Naive thymus-derived CD8-positive, alpha-beta T cell (primary cell): ENCODE measurements around the gene CITED4. TPM values are rescaled to one million over a fixed set of nuclear protein-coding genes. Genes with fewer than 3 reads are reported as not detected.

ENCODE experiments used
- ATAC-seq, 2 donors: fragments of 150-1000 bp; cut with Tn5 transposase in 1 of 2; sonication (Bioruptor Pico), chemical (Tn5 transposase) in 1 of 2; 1 replicate in 1 of 2; 2 replicates in 1 of 2; pipeline ENCODE4 v1.10.0; 2021; ENCODE audit warnings: mild to moderate bottlenecking in 2 of 2, moderate library complexity in 2 of 2
- POLR2A ChIA-PET: fragments of 350-600 bp; sonication (Branson Sonifier 250); formaldehyde crosslinking; loops from one replicate; lab custom pipeline; 2021; ENCODE audit warnings: antibody characterized with exemption; lab: Charles Lee
- DNase-seq, 10 donors: peaks; one replicate each; pipeline versions ENCODE4 v3.0.0 to v3.0.0-alpha.2; 2020 to 2022
- H3K27ac Mint-ChIP-seq, 10 donors: one replicate each; pipeline ENCODE4 v1.8.0; 2020 to 2022; ENCODE audit warnings: mild to moderate bottlenecking in 10 of 10, mixed read lengths in 10 of 10, moderate library complexity in 4 of 10, inconsistent platforms in 1 of 10
- H3K27me3 Mint-ChIP-seq, 5 donors: one replicate each; pipeline ENCODE4 v1.8.0; 2021 to 2022; ENCODE audit warnings: mixed read lengths in 5 of 5
- H3K36me3 Mint-ChIP-seq, 3 donors: one replicate each; pipeline ENCODE4 v1.8.0; 2020 to 2022; ENCODE audit warnings: mixed read lengths in 3 of 3, mild to moderate bottlenecking in 2 of 3, inconsistent platforms in 1 of 3
- H3K4me1 Mint-ChIP-seq, 4 donors: one replicate each; pipeline ENCODE4 v1.8.0; 2021 to 2022; ENCODE audit warnings: mixed read lengths in 4 of 4
- H3K4me3 Mint-ChIP-seq, 10 donors: one replicate each; pipeline ENCODE4 v1.8.0; 2020 to 2022; ENCODE audit warnings: mild to moderate bottlenecking in 10 of 10, mixed read lengths in 10 of 10, moderate library complexity in 6 of 10, inconsistent platforms in 1 of 10
- H3K9me3 Mint-ChIP-seq, 9 donors: one replicate each; pipeline ENCODE4 v1.8.0; 2020 to 2022; ENCODE audit warnings: mixed read lengths in 9 of 9, mild to moderate bottlenecking in 3 of 9, inconsistent platforms in 1 of 9, moderate library complexity in 1 of 9
- polyA plus RNA-seq, 3 donors: library from polyadenylated mRNA; unstranded; fragments of 300-500 nt; fragmentation: Illumina TruSeq; gene quantifications; one replicate each; pipeline ENCODE4 v1.2.3, GENCODE V29; 2021
- total RNA-seq, 8 experiments: library from RNA in 2 of 8; stranded (reverse) in 2 of 8; gene quantifications; one replicate each; pipeline ENCODE4 v1.2.3 and lab custom pipeline; 2021 to 2026

CITED4 gene
- total and polyA plus RNA-seq, 5 experiments from 2014 or later: 24.3 to 45.4 (median 24.5) TPM

DNA sequence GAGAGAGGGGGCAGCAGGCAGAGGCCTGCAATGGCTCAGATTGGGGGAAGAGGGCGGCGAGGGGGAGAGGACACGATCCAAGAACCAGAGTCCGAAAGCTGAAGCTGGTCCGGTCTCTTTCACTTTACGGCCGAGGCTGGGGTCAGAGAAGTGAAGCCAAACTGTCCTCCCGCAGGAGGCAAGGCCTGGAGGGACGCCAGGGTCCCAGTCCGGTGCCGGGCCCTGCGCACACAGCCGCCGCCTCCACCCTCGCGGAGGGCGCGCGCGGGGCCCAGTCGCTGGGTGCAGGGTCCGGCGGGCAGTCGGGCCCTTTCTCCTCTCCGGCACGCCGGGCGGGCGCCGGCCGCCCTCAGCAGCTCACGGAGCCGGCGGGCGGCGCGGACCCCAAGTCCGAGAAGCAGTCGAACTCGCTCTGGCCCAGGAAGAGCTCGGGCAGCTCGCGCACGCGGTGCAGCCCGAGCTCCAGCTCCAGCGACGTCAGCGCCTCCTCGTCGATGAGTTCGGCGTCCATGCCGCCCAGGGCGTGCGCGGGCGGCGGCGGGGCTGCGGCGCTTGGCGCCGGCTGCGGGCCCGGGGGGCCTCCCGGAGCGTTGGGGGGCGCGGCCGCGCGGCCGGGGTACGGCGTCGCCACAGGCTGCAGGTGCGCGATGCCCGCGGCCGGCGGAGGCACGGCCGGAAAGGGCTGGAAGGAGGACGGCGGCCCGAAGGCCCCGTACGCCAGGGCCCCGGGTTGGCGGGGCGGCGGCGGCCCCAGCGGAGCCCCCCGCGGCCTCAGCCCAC lies 749 bp downstream of the CITED4 start:
- ATAC-seq (peak; percentile 28), DNase-seq (peak in 9 of 10 donors; percentile 16 to 70 (median 42))
- Mint-ChIP-seq H3K27ac (peak overlapping the region; percentile 49 to 95 (median 88)), H3K27me3 (peaks cover 0 to 7% (median 0%) of the 10 kb centered on the region in 5 donors), H3K9me3 (no peaks in the 10 kb centered on the region), H3K36me3 (no peaks in the 10 kb centered on the region), H3K4me3 (peak overlapping the region; percentile 82 to 94 (median 88)), H3K4me1 (peaks cover 11 to 20% (median 19%) of the 10 kb centered on the region in 4 donors)
- POLR2A ChIA-PET: interaction anchor here (0.6 to 4.4 kb wide), 16 partner anchors 9 to 1834 kb away, joined by 3 to 44 read pairs (median 6); partner anchors contain the start of genes CTPS1, NFYC and PPIE

DNA sequence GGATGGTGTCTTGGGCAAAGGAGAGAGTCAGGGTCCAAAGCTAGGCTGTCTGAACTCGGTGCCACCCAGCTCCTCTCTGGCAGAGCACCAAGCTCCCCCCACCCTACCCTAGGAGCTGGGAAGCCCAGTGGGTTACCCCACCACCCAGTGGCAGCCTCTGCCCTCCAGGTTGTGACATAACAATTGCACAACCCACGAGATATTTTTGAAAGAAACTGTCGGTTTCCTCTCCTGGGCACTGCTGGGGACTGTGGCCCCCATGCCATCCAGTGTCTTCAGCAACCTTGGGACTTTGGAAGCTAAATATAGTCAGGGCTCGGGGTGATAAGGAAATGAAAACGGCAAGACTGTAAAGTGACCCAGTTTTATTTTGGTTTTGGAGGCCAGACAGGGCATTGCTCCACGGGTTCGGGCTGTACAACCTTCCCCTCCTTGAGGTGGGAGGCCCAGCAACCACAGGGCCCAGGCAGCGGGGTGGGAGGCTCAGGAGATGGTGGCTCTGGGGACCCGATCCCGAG lies 1.4 kb downstream of the CITED4 start:
- Mint-ChIP-seq H3K27ac (peak overlapping the region; percentile 49 to 95 (median 88)), H3K27me3 (peaks cover 0 to 7% (median 0%) of the 10 kb centered on the region in 5 donors), H3K9me3 (no peaks in the 10 kb centered on the region), H3K4me3 (peak overlapping the region; percentile 82 to 94 (median 88)), H3K36me3 (no peaks in the 10 kb centered on the region), H3K4me1 (peaks cover 11 to 20% (median 19%) of the 10 kb centered on the region in 4 donors)
- POLR2A ChIA-PET: interaction anchor here (0.6 to 4.4 kb wide), 5 partner anchors 16 to 169 kb away, joined by 3 to 44 read pairs (median 10); partner anchors contain the start of genes CTPS1 and NFYC
- no peak for ATAC-seq
- DNase-seq: peak in 2 of 10 donors; percentile 9 to 14

DNA sequence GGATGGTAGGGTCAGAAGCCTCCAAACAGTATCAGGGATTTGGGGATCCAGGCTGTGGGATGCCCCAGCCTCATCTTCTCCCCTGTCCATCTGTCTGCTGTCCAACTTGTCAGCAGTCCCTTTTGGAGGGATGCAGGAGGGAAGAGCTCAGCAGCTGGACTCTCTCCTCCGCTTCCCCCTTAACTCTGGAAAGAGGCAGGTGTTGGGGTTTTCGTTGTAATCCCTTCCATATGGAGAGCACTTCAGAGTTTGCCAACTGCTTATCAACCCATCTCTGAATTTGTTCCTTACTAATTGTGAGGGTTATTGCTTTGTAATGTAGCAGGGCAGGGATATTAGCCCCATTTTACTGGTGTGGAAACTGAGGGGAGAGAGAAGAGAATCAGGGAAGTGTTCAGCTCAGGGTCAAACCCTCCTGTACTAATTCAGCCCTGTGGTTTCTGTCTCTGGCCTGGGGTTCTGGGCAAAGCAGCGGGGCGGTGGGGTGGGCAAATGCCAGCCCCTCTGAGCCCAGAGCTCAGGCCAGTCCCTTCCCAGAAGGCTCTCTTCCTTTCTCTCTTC lies 3.2 kb downstream of the CITED4 start:
- POLR2A ChIA-PET: interaction anchor here (0.6 kb wide), 1 partner anchor 168 kb away, joined by 3 read pairs; the partner anchor contains the start of gene NFYC
- DNase-seq (no peak), ATAC-seq (no peak)
- Mint-ChIP-seq H3K4me3 (peak overlapping the region in 1 of 10 donors; percentile 30), H3K36me3 (no peaks in the 10 kb centered on the region), H3K4me1 (peaks cover 11 to 20% (median 19%) of the 10 kb centered on the region in 4 donors), H3K27ac (no peak overlapping the region), H3K9me3 (no peaks in the 10 kb centered on the region), H3K27me3 (peaks cover 0 to 7% (median 0%) of the 10 kb centered on the region in 5 donors)

- H3K27me3 Mint-ChIP-seq: peaks cover 0 to 10% (median 0%) of the 10 kb centered on the region in 5 donors
- H3K9me3 Mint-ChIP-seq: no peaks in the 10 kb centered on the region
- H3K27ac Mint-ChIP-seq: no peak overlapping the region
- no peak for ATAC-seq
- POLR2A ChIA-PET: no interaction called here
- H3K4me1 Mint-ChIP-seq: peaks cover 11 to 18% (median 16%) of the 10 kb centered on the region in 4 donors
- no peaks in the 10 kb centered on the region for H3K36me3 Mint-ChIP-seq
- no peak for DNase-seq
- H3K4me3 Mint-ChIP-seq: no peak overlapping the region
Observed at GRCh38 chr1:40857737-40858136, 4.4 kb downstream of the CITED4 start.

- Mint-ChIP-seq H3K27ac (peak overlapping the region in 1 of 10 donors; percentile 9), H3K4me1 (peaks cover 7 to 13% (median 11%) of the 10 kb centered on the region in 4 donors), H3K27me3 (peaks cover 0 to 10% (median 0%) of the 10 kb centered on the region in 5 donors), H3K4me3 (no peak overlapping the region), H3K36me3 (no peaks in the 10 kb centered on the region), H3K9me3 (no peaks in the 10 kb centered on the region)
- no peak for DNase-seq
- POLR2A ChIA-PET: no interaction called here
- ATAC-seq: no peak
Observed at GRCh38 chr1:40856656-40857302, 5.4 kb downstream of the CITED4 start.

DNA sequence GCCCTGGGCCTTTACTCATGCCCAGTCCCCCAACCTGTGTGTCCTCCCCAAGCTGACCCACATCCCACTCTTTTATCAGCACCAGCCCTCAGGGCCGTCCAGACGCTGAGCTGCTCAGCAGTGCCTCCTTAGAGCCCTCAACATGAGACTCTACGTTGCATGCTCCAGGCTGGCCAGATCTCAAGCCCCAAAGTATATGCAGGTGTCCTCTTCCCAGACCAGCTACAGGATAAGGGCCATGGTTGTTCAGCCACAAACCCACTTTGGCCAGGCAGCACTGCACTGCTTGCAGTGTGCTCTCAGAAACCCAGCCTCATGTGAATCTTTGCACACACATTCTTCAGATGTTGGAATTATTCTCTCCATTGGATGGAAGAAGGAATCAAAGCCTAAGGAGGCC lies 6.0 kb downstream of the CITED4 start:
- POLR2A ChIA-PET: interaction anchor here (1.3 kb wide), 1 partner anchor 37 kb away, joined by 3 read pairs; no protein-coding TSS in a partner anchor
- peaks cover 0 to 10% (median 0%) of the 10 kb centered on the region in 5 donors for H3K27me3 Mint-ChIP-seq
- no peaks in the 10 kb centered on the region for H3K9me3 Mint-ChIP-seq

GRCh38 chr1:40855513-40855912 lies 6.7 kb downstream of the CITED4 start:
- no peaks in the 10 kb centered on the region for H3K36me3 Mint-ChIP-seq
- H3K4me1 Mint-ChIP-seq: peaks cover 4 to 8% (median 6%) of the 10 kb centered on the region in 4 donors
- peak in 2 of 10 donors; percentile 12 to 62 for DNase-seq
- H3K4me3 Mint-ChIP-seq: no peak overlapping the region
- peaks cover 0 to 6% (median 0%) of the 10 kb centered on the region in 5 donors for H3K27me3 Mint-ChIP-seq
- ATAC-seq: peak; percentile 44
- H3K27ac Mint-ChIP-seq: no peak overlapping the region
- H3K9me3 Mint-ChIP-seq: no peaks in the 10 kb centered on the region
- POLR2A ChIA-PET: interaction anchor here (1.3 kb wide), 1 partner anchor 37 kb away, joined by 3 read pairs; no protein-coding TSS in a partner anchor

More for the DNA sequence above, 6.0 kb downstream of the CITED4 start:
- H3K27ac Mint-ChIP-seq: peak overlapping the region in 1 of 10 donors; percentile 24
- H3K36me3 Mint-ChIP-seq: no peaks in the 10 kb centered on the region
- no peak for ATAC-seq
- H3K4me1 Mint-ChIP-seq: peaks cover 7 to 13% (median 10%) of the 10 kb centered on the region in 4 donors
- no peak for DNase-seq
- H3K4me3 Mint-ChIP-seq: no peak overlapping the region

GRCh38 chr1:40853885-40854170 lies 8.3 kb downstream of the CITED4 start:
- peaks cover 0 to 3% (median 0%) of the 10 kb centered on the region in 5 donors for H3K27me3 Mint-ChIP-seq
- H3K36me3 Mint-ChIP-seq: no peaks in the 10 kb centered on the region
- POLR2A ChIA-PET: interaction anchor here (1.4 kb wide), 1 partner anchor 9 kb away, joined by 4 read pairs; the partner anchor contains the start of gene CITED4
- peaks cover 0 to 14% (median 8%) of the 10 kb centered on the region in 4 donors for H3K4me1 Mint-ChIP-seq
- DNase-seq (peak in 1 of 10 donors; percentile 37), ATAC-seq (no peak)
- H3K9me3 Mint-ChIP-seq: no peaks in the 10 kb centered on the region
- no peak overlapping the region for H3K27ac Mint-ChIP-seq
- H3K4me3 Mint-ChIP-seq: no peak overlapping the region

DNA sequence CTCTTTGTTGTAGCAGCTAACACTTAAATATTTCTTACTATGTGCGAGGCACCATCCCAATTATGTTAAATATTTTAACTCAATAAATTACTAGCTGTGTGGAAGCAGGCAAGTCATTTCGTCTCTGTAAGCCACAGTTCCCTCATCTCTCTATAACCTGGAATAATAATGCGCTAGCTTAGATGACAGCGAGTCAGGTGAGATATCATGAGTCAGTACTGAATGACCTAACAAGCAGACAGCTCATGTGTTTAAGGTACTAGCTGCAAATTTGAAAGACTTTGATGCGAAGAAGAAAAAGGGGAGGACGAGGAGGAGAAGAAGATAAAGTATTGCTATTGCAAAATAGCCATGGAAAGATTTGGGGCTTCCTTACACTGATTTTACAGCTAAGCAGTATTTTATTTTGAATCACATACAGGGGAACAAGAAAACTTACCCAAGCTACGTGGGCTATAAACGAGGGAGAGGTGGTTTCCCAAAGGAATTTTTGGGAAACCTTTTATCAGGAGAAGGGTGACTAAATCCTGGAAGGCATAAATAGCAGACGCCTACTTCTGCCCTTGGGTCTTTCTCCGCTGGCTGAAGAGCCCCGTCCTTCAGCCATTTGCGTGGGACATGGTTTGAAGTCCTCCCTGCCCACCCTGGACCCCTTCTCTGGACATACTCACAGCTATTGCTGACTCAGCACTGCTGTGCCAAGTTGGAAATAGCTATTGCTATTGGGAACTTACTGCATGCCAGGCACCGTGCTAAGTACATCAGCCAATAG lies 8.9 kb downstream of the CITED4 start:
- no peak for ATAC-seq
- peak in 1 of 10 donors; percentile 1 for DNase-seq
- no peak overlapping the region for H3K27ac Mint-ChIP-seq
- peaks cover 0 to 14% (median 8%) of the 10 kb centered on the region in 4 donors for H3K4me1 Mint-ChIP-seq
- no peaks in the 10 kb centered on the region for H3K36me3 Mint-ChIP-seq
- no peaks in the 10 kb centered on the region for H3K9me3 Mint-ChIP-seq
- no peak overlapping the region for H3K4me3 Mint-ChIP-seq
- POLR2A ChIA-PET: interaction anchor here (1.4 kb wide), 1 partner anchor 9 kb away, joined by 4 read pairs; the partner anchor contains the start of gene CITED4
- H3K27me3 Mint-ChIP-seq: peaks cover 0 to 3% (median 0%) of the 10 kb centered on the region in 5 donors

DNA sequence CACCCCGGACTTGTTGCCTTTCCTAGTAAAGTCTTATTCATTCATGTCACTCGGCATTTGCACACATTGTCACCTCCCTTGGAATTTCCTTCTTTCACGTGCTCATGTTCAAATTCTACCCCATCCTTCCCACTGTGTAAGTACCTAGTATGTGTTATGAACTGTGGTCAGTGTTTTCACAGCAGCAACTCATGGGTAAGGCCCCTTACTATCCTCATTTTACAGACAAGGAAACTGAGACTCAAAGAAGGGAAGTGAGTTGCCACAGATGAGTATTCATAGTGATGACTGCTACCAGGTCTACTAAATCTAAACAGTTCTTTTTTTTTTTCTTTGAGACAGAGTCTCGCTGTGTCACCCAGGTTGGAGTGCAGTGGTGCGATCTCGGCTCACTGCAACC lies 10.5 kb downstream of the CITED4 start:
- Mint-ChIP-seq H3K4me1 (peaks cover 0 to 14% (median 7%) of the 10 kb centered on the region in 4 donors), H3K27ac (no peak overlapping the region), H3K27me3 (peaks cover 0 to 3% (median 0%) of the 10 kb centered on the region in 5 donors), H3K36me3 (no peaks in the 10 kb centered on the region), H3K4me3 (no peak overlapping the region), H3K9me3 (no peaks in the 10 kb centered on the region)
- ATAC-seq (no peak), DNase-seq (no peak)
- POLR2A ChIA-PET: no interaction called here

GRCh38 chr1:40849801-40850592 lies 12.2 kb downstream of the CITED4 start:
- Mint-ChIP-seq H3K27ac (peak overlapping the region in 7 of 10 donors; percentile 12 to 84 (median 41)), H3K27me3 (peaks cover 0 to 3% (median 0%) of the 10 kb centered on the region in 5 donors), H3K4me1 (peaks cover 0 to 23% (median 16%) of the 10 kb centered on the region in 4 donors), H3K9me3 (no peaks in the 10 kb centered on the region), H3K36me3 (no peaks in the 10 kb centered on the region), H3K4me3 (peak overlapping the region; percentile 26 to 84 (median 60))
- DNase-seq (peak; percentile 59 to 88 (median 76)), ATAC-seq (peak; percentile 88 to 94)
- POLR2A ChIA-PET: interaction anchor here (1.0 kb wide), 1 partner anchor 158 kb away, joined by 5 read pairs; the partner anchor contains the start of gene NFYC
